Transverse colon (tissue), 4 donors: ENCODE data around the gene NCAN. TPM values are rescaled to one million over a fixed set of nuclear protein-coding genes. Genes with fewer than 3 reads are reported as not detected.

Source experiments
- DNase-seq: peaks from one replicate; pipeline ENCODE4 v3.0.0-alpha.2; 2019
- H3K27ac ChIP-seq, 4 donors: fragments of 200-600 bp; sonication (generic); 2 replicates each; pipeline ENCODE4 v1.5.1; 2016 to 2018; ENCODE audit warnings: inconsistent platforms in 4 of 4
- H3K27me3 ChIP-seq: fragments of 200-600 bp; sonication (generic); 2 replicates; pipeline ENCODE4 v1.5.1; 2017; ENCODE audit warnings: inconsistent platforms
- H3K36me3 ChIP-seq, 4 donors: fragments of 200-600 bp; sonication (generic); 2 replicates each; pipeline ENCODE4 v1.5.1; 2017 to 2019; ENCODE audit warnings: inconsistent platforms in 4 of 4
- H3K4me1 ChIP-seq, 4 donors: fragments of 200-600 bp; sonication (generic); 2 replicates each; pipeline ENCODE4 v1.5.1; 2017 to 2020; ENCODE audit warnings: inconsistent platforms in 4 of 4
- H3K4me3 ChIP-seq, 4 donors: fragments of 200-600 bp; sonication (generic); 1 replicate in 1 of 4; 2 replicates in 3 of 4; pipeline versions ENCODE4 v1.5.1 to v1.6.1; 2017 to 2019; ENCODE audit warnings: inconsistent platforms in 4 of 4
- H3K9me3 ChIP-seq, 2 donors: fragments of 200-600 bp; sonication (generic); 2 replicates each; pipeline ENCODE4 v1.5.1; 2017 to 2019; ENCODE audit warnings: inconsistent platforms in 2 of 2
- EP300 ChIP-seq: sonication (generic); formaldehyde crosslinking; IDR thresholded peaks from one replicate; pipeline ENCODE4 v1.6.1; 2017; ENCODE audit warnings: antibody characterized with exemption, low read depth
- POLR2A ChIP-seq: fragments of 450-650 bp; IDR thresholded peaks from one replicate; pipeline ENCODE4 v1.6.1; 2016; ENCODE audit warnings: antibody characterized with exemption, mild to moderate bottlenecking, moderate library complexity
- POLR2AphosphoS5 ChIP-seq, 3 donors: sonication (generic); formaldehyde crosslinking; IDR thresholded peaks; one replicate each; pipeline ENCODE4 v1.6.1; 2016; ENCODE audit warnings: antibody characterized with exemption in 3 of 3
- WGBS, 2 donors: methylation state at CpG; one replicate each; pipeline ENCODE4 v1.1.5; 2018; ENCODE audit warnings: low coverage in 1 of 2; 5-methylcytosine and 5-hydroxymethylcytosine counted together
- in situ Hi-C, 4 donors: fragments of 200-750 bp; cut with MboI; loops; one replicate each; pipeline versions ENCODE4 v1.15.0 to v1.15.1; 2017; ENCODE audit warnings: low sequenced_read_pairs in 3 of 4, low pct_ligation_motif_present in 1 of 4, low pct_unique_long_range_greater_than_20kb in 1 of 4
- intact Hi-C: fragments of 100-400 bp; cut with DNase I; formaldehyde crosslinking; loops from one replicate; pipeline ENCODE4 v1.15.1; 2023; ENCODE audit warnings: low total_unique reads
- total RNA-seq, 4 donors: library from RNA; depleted of rRNA; stranded (reverse); fragments of >200 nt; gene quantifications; one replicate each; pipeline ENCODE4 v1.1.0, GENCODE V29; 2016
- TF ChIP-seq, protein P1 (sequence below), 5 experiments: fragments of 200-600 bp in 3 of 5; fragments of 450-650 bp in 2 of 5; sonication (generic) in 3 of 5; IDR thresholded peaks; 1 replicate in 2 of 5; 2 replicates in 3 of 5; pipeline ENCODE4 v1.5.1; 2016 to 2017; ENCODE audit warnings: antibody characterized with exemption in 5 of 5, inconsistent platforms in 3 of 5, mild to moderate bottlenecking in 2 of 5, moderate library complexity in 1 of 5

NCAN gene
- total RNA-seq, 4 donors from 2014 or later: 0.16 TPM; not detected in 3

DNA sequence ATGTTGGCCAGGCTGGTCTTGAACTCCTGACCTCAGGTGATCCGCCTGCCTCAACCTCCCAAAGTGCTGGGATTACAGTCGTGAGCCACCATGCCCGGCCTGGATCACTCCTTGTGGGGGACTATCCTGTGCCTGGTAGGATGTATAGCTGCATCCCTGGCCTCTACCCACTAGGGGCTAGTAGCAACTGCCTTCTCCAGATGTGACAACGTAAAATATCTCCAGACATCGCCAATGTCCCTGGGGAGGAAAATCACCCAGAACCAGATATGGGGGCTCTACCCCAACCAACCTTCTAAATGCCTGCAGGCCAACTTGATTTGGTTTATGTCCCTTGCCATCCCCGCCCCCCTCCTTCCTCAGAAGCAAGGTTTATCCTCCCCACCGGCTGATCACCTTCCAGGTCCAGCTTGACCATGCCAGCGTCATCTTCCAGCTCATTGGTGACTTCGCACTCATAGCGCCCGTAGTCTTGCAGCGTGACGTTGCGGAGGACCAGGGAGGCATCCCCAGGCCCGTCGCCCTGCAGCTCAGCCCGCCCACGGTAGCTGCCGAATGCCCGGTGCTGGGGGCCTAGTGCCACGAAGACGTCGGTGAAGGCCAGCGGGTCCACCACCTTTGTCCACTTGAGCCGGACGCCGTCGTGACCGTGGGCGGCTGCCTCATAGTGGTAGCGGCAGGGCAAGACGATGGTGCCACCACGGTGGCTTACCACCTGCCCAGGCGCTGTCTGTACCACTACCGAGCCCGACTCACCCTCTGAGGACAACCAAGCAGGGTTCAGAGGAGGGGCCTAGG, 48.9 kb downstream of the NCAN start:
- Histone ChIP-seq H3K9me3 (no peaks in the 10 kb centered on the region), H3K36me3 (no peaks in the 10 kb centered on the region), H3K4me1 (peaks cover 0 to 7% (median 0%) of the 10 kb centered on the region in 4 donors), H3K27me3 (peaks cover 54% of the 10 kb centered on the region), H3K27ac (no peak overlapping the region), H3K4me3 (peak overlapping the region in 1 of 4 donors; percentile 33)
- intact Hi-C loops (no loop called here), in situ Hi-C loops (no loop called here)
- 68 to 78% methylated on average over 9 to 32 of the region's 36 CpGs for WGBS, 2 donors
- TF ChIP-seq EP300: no peak
- no peak for TF ChIP-seq POLR2AphosphoS5 (IDR thresholded peaks at IDR 0.05)
- TF ChIP-seq, protein P1, sequence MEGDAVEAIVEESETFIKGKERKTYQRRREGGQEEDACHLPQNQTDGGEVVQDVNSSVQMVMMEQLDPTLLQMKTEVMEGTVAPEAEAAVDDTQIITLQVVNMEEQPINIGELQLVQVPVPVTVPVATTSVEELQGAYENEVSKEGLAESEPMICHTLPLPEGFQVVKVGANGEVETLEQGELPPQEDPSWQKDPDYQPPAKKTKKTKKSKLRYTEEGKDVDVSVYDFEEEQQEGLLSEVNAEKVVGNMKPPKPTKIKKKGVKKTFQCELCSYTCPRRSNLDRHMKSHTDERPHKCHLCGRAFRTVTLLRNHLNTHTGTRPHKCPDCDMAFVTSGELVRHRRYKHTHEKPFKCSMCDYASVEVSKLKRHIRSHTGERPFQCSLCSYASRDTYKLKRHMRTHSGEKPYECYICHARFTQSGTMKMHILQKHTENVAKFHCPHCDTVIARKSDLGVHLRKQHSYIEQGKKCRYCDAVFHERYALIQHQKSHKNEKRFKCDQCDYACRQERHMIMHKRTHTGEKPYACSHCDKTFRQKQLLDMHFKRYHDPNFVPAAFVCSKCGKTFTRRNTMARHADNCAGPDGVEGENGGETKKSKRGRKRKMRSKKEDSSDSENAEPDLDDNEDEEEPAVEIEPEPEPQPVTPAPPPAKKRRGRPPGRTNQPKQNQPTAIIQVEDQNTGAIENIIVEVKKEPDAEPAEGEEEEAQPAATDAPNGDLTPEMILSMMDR (IDR thresholded peaks at IDR 0.05): no peak
- TF ChIP-seq POLR2A: no peak
- DNase-seq: no peak

- in situ Hi-C loops: no loop called here
- Histone ChIP-seq H3K4me3 (peak overlapping the region in 1 of 4 donors; percentile 33), H3K4me1 (peaks cover 0 to 7% (median 0%) of the 10 kb centered on the region in 4 donors), H3K27me3 (peaks cover 54% of the 10 kb centered on the region), H3K27ac (no peak overlapping the region), H3K36me3 (no peaks in the 10 kb centered on the region), H3K9me3 (no peaks in the 10 kb centered on the region)
- 8 to 18% methylated on average over 4 to 34 of the region's 52 CpGs for whole genome bisulfite sequencing, 2 donors
- TF ChIP-seq EP300 (no peak), POLR2AphosphoS5 (IDR thresholded peaks at IDR 0.05) (no peak)
- no peak for DNase-seq
- intact Hi-C loops: no loop called here
Measured at GRCh38 chr19:19261350-19262189, 49.8 kb downstream of the NCAN start.

DNA sequence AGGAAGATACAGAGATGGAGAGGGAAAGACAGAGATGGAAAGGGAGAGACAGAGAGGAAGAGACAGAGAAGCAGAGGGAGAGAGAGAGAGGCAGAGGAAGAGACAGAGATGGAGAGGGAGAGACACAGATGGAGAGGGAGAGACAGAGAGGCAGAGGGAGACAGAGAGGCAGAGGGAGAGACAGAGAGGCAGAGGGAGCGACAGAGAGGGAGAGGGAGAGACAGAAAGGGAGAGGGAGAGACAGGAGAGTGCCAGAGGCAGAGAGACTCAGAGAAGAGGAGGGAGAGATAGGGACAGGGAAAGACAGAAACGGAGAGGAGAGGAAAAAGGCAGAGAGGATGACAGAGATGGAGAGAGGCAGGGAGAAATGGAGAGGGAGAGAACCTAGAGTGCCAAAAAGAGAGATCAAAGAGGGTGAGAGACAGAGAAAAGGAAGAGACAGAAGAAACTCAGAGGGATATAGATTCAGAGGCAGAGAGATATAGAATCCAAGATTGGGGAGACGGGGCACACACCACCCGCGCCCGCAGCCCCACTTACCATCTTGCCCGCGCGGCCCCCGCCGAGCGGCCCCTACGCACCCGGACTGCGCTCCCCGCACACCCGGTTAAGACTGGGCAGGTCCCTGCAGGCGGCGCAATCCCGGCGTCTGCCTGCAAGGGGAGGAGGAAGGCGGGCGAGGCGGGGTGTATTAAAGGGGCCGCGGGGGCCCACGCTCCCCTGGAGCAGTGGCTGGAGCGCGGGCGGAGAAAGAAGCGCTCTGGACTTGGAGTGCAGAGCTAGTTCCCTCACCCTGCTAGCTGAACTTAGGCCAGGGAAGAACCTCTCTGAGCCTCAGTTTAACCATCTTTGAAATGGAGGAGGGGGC, 50.7 kb downstream of the NCAN start:
- no peak for TF ChIP-seq EP300
- no peak for TF ChIP-seq POLR2A
- no peak for TF ChIP-seq POLR2AphosphoS5 (IDR thresholded peaks at IDR 0.05)
- TF ChIP-seq, protein P1 (IDR thresholded peaks at IDR 0.05): no peak
- H3K4me3 ChIP-seq: no peak overlapping the region
- peaks cover 48% of the 10 kb centered on the region for H3K27me3 ChIP-seq
- peaks cover 0 to 7% (median 0%) of the 10 kb centered on the region in 4 donors for H3K4me1 ChIP-seq
- H3K36me3 ChIP-seq: no peaks in the 10 kb centered on the region
- H3K27ac ChIP-seq: no peak overlapping the region
- intact Hi-C loops: no loop called here
- DNase-seq: no peak
- no peaks in the 10 kb centered on the region for H3K9me3 ChIP-seq
- 0 to 13% methylated on average over 2 to 31 of the region's 31 CpGs for WGBS, 2 donors
- in situ Hi-C loops: no loop called here

- DNase-seq: no peak
- Histone ChIP-seq H3K4me1 (peaks cover 0 to 7% (median 0%) of the 10 kb centered on the region in 4 donors), H3K36me3 (no peaks in the 10 kb centered on the region), H3K27me3 (peaks cover 45% of the 10 kb centered on the region), H3K27ac (no peak overlapping the region), H3K4me3 (no peak overlapping the region), H3K9me3 (no peaks in the 10 kb centered on the region)
- intact Hi-C loops (no loop called here), in situ Hi-C loops (no loop called here)
- TF ChIP-seq POLR2A (no peak), POLR2AphosphoS5 (IDR thresholded peaks at IDR 0.05) (no peak), EP300 (no peak)
- TF ChIP-seq, protein P1 (IDR thresholded peaks at IDR 0.05): no peak
- WGBS, 2 donors: 63 to 82% methylated on average over 2 to 7 of the region's 7 CpGs
Measured at GRCh38 chr19:19263886-19264487, 52.2 kb downstream of the NCAN start.
